Naive B cell (primary cell): ENCODE data around the gene SHB. TPM values are rescaled to one million over a fixed set of nuclear protein-coding genes. Genes with fewer than 3 reads are reported as not detected.

ENCODE experiments used
- ATAC-seq, 2 donors: fragments of 150-1000 bp; cut with Tn5 transposase; 2 replicates each; pipeline ENCODE4 v1.10.0; 2021; ENCODE audit warnings: low read depth in 2 of 2, mild to moderate bottlenecking in 2 of 2, moderate library complexity in 2 of 2
- DNase-seq: peaks from one replicate; pipeline ENCODE4 v3.0.0; 2022
- H3K27ac Mint-ChIP-seq, 6 donors: one replicate each; pipeline ENCODE4 v1.8.0; 2020 to 2022; ENCODE audit warnings: mild to moderate bottlenecking in 6 of 6, mixed read lengths in 6 of 6, moderate library complexity in 5 of 6, inconsistent platforms in 2 of 6
- H3K27me3 Mint-ChIP-seq, 3 donors: one replicate each; pipeline ENCODE4 v1.8.0; 2021 to 2022; ENCODE audit warnings: mixed read lengths in 3 of 3, mild to moderate bottlenecking in 1 of 3
- H3K36me3 Mint-ChIP-seq, 2 donors: one replicate each; pipeline ENCODE4 v1.8.0; 2020 to 2022; ENCODE audit warnings: mixed read lengths in 2 of 2, inconsistent platforms in 1 of 2, mild to moderate bottlenecking in 1 of 2
- H3K4me1 Mint-ChIP-seq, 3 donors: one replicate each; pipeline ENCODE4 v1.8.0; 2020 to 2022; ENCODE audit warnings: mixed read lengths in 3 of 3, inconsistent platforms in 1 of 3, mild to moderate bottlenecking in 1 of 3, moderate library complexity in 1 of 3
- H3K4me3 Mint-ChIP-seq, 8 donors: one replicate each; pipeline ENCODE4 v1.8.0; 2020 to 2022; ENCODE audit warnings: mild to moderate bottlenecking in 8 of 8, mixed read lengths in 8 of 8, moderate library complexity in 8 of 8, inconsistent platforms in 2 of 8
- H3K9me3 Mint-ChIP-seq, 7 donors: one replicate each; pipeline ENCODE4 v1.8.0; 2020 to 2022; ENCODE audit warnings: mixed read lengths in 7 of 7, mild to moderate bottlenecking in 5 of 7, inconsistent platforms in 2 of 7, moderate library complexity in 1 of 7
- polyA plus RNA-seq, 6 donors: library from polyadenylated mRNA; unstranded; fragments of 300-500 nt; fragmentation: Illumina TruSeq; gene quantifications; one replicate each; pipeline ENCODE4 v1.2.3, GENCODE V29; 2021; ENCODE audit warnings: low read depth in 6 of 6

SHB gene
- polyA plus RNA-seq, 6 donors from 2014 or later: 0.17 to 0.55 (median 0.27) TPM

DNA sequence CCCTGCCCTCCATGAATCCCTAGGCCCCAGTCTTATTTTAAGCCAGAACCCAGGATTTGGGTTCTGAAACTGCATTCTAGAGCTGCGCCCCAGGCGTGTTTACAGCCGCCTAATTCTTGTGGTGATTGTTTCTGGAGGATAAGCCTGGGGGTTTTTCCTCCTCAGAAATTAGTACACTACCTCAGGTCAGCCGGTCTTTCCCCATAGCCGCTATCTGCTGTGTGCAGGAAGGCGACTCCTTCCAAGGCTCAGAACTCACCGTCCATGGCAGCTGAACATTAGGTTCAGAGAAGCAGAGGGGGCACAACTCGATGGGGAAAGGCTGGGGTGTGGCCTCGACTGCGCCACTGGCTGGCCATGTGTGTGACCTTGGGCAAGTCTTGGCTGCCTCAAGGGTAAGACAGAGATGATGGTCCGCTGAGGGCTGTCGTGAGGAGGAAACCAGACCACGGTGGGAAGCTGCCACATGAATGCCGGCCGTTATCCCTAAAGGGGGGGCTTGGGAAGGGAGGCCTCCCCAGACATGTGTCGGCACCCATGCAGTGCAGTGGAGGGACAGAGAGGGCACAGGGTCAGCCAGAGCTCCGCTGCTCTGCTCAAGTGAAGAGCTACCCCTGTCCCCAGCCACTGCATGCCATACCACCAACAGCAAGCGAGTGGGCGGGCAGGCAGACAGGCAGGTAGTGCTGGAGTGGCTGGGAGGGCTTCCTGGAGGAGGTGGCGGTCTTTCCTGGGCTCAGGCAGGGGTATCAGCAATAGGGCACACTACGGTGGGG lies 28.9 kb downstream of the SHB start:
- peaks cover 0 to 43% (median 28%) of the 10 kb centered on the region in 3 donors for H3K27me3 Mint-ChIP-seq
- no peaks in the 10 kb centered on the region for H3K36me3 Mint-ChIP-seq
- no peak for DNase-seq
- no peak for ATAC-seq
- H3K4me3 Mint-ChIP-seq: peak overlapping the region in 1 of 8 donors; percentile 30
- no peak overlapping the region for H3K27ac Mint-ChIP-seq
- no peaks in the 10 kb centered on the region for H3K9me3 Mint-ChIP-seq
- H3K4me1 Mint-ChIP-seq: peaks cover 0 to 16% (median 12%) of the 10 kb centered on the region in 3 donors

DNA sequence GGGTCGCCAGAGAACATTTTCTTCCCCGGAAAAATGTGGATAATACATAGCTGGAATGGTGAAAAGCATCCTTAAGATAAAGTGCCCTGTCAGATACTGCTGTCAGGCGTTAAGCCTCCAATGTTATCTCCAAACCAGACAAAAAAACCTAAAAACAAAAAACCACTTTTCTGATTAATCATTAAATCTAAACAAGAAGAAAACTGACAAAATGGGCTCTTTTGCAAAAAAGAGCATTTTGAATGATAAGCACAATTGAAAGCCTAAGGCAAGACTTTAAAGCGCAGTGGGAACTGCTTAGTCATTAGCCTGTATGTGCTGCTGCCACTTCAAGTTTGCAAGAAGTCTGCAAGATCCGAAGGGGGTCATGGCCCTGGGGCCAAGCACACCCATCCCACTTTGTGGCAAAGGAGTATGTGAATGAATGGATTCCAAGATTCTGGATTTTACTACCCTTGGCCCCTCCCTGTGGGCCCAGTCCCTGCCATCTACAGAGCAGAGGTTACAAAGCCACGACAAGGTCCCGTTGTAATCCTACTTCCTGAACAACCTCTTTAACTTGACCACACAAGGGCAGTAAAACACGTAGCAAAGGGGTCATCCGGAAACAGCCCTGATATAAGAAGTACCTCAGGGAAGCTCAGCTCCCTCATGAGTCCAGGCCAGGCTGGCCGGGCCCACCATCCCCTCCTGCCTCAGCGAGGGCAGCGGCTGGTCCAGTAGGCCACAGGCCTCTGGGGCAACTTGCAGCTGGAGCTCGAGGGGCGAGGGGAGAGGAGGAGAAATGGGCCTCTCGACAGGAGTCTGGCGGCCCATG lies 29.7 kb downstream of the SHB start:
- Mint-ChIP-seq H3K36me3 (no peaks in the 10 kb centered on the region), H3K9me3 (no peaks in the 10 kb centered on the region), H3K4me3 (no peak overlapping the region), H3K4me1 (peaks cover 0 to 16% (median 12%) of the 10 kb centered on the region in 3 donors), H3K27ac (peak overlapping the region in 1 of 6 donors; percentile 8), H3K27me3 (peaks cover 0 to 41% (median 23%) of the 10 kb centered on the region in 3 donors)
- DNase-seq: no peak
- no peak for ATAC-seq

DNA sequence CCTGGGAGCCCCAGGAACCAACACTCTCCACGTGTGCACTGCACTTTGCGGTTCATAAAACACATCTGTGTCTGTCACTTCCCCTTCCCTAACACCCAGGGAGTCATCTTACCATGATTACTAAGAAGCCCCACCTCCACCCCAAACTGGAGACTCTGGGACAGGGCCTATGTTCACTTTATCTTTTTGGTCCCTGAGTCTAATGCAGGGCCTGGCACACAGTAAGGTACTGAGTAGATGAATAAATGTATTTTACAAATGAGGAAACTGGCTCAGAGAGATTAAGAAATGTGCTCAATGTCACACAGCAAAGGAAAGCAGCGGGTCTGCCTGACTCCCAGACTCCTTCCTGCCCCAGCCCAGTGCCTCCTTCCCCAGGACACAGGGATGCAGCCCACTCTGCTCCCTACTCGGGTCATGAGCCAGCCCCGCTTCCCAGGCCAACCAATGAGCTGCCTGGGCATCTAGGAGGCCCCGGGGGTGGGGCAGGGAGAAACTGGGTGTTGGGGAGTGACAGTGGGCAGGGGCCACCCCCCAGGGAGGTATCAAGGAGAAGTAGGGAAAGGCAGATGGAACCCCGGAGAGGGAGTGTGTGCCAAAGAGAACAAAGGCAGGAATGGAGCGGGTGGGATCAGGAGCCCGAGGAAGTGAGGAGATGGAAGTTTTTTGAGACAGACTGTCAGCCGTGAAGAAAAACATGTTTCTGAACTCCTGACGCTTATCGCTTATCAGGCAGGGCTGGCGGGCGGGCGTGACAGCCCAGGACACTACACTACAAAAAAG lies 30.5 kb downstream of the SHB start:
- Mint-ChIP-seq H3K4me1 (peaks cover 0 to 16% (median 12%) of the 10 kb centered on the region in 3 donors), H3K27me3 (peaks cover 0 to 39% (median 22%) of the 10 kb centered on the region in 3 donors), H3K36me3 (no peaks in the 10 kb centered on the region), H3K27ac (peak overlapping the region in 1 of 6 donors; percentile 76), H3K9me3 (no peaks in the 10 kb centered on the region), H3K4me3 (peak overlapping the region in 1 of 8 donors; percentile 41)
- ATAC-seq (peak; percentile 48 to 71), DNase-seq (no peak)

DNA sequence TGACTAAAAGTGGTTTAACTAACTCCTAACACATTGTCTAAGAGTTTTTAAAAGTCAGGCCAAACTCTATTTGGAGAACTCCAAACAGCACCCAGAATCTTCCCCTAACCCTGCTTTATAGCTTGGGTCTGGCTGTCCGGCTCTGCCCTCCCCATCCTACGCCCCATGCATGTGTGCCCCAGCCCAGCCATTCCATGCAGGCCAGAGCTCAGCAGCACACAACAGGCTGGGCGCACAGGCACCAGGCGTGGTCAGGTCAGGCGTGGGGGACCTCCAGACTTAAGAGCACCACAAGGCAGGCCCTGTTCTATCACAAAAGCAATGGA lies 31.1 kb downstream of the SHB start:
- ATAC-seq (no peak), DNase-seq (no peak)
- Mint-ChIP-seq H3K27ac (peak overlapping the region in 1 of 6 donors; percentile 32), H3K4me1 (peaks cover 0 to 16% (median 12%) of the 10 kb centered on the region in 3 donors), H3K27me3 (peaks cover 0 to 35% (median 17%) of the 10 kb centered on the region in 3 donors), H3K36me3 (no peaks in the 10 kb centered on the region), H3K9me3 (no peaks in the 10 kb centered on the region), H3K4me3 (peak overlapping the region in 1 of 8 donors; percentile 41)

DNA sequence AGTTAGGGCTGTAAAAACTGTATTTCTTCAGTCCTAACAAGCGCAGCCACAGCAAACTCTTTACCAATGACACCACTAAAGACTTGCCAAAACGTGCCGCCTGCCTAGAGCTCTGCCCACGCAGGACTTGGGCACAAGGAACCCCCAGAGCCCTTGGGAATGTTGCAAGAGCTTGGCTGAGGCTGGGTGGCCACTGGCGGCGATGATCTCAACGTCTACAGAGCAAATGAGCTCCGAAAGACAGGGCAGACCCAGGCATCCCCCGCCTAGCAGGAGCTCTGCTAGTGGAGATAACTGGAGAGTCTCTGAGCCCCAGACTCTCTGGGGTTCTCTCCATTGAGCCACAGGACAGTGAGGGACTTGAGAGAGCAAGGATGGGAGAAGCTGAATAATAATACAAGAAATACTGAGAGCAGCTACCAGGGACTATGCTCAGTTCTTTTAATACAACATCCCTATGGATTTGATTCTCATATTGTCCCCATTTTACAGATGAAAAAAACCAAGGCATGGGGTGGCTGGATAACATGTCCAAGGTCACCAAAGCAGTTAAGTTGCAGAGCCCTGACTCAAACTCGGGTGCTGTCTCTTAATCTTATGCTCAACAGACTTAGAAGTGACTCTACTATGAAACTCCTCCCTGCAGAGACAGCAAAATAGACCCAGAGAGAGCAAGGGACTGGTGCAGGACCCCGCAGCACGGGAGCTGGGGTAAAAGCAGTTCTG lies 32.5 kb downstream of the SHB start:
- H3K9me3 Mint-ChIP-seq: no peaks in the 10 kb centered on the region
- DNase-seq (no peak), ATAC-seq (no peak)
- peaks cover 0 to 30% (median 13%) of the 10 kb centered on the region in 3 donors for H3K27me3 Mint-ChIP-seq
- H3K27ac Mint-ChIP-seq: no peak overlapping the region
- no peak overlapping the region for H3K4me3 Mint-ChIP-seq
- peaks cover 0 to 16% (median 14%) of the 10 kb centered on the region in 3 donors for H3K4me1 Mint-ChIP-seq
- no peaks in the 10 kb centered on the region for H3K36me3 Mint-ChIP-seq

DNA sequence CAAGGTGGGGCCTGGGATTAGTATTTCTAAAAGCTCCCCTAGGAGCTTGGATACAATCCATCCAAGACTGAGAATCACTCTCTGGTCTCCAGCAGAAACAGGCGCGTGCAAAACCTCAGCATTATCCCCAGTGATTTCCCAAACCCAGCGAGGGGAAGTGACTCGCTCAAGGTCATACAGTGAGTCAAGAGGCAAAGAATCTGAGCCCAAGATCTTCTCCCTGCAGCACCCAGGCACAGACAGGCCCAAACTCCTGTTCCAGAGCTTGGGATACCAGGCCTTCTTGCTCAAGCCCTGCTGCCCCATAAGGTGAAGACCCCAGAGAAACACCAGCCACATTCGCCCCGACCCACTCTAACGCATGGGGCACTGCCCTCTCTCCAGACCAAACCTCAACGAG lies 33.2 kb downstream of the SHB start:
- DNase-seq: no peak
- Mint-ChIP-seq H3K36me3 (no peaks in the 10 kb centered on the region), H3K27me3 (peaks cover 0 to 24% (median 8%) of the 10 kb centered on the region in 3 donors), H3K9me3 (no peaks in the 10 kb centered on the region), H3K4me1 (peaks cover 0 to 16% (median 14%) of the 10 kb centered on the region in 3 donors), H3K27ac (no peak overlapping the region), H3K4me3 (no peak overlapping the region)
- no peak for ATAC-seq

DNA sequence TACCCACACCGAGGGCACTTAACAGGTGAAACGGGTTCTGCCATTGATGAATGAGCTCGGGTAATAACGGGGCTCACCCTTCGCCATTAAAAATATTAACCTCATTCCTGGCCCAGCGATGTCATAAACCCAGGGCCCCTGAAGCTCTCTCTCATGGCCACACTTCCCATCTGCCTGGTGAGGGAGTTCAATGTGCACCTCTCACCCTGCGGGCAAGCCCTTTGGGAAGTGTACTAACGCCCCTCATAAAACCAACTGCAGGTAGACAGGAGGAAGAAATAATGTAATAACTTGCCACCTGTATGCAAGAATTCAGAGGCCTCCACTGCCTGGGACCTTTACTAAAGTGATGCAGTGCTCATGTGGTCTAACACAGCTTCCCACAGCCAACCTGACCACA lies 35.1 kb downstream of the SHB start:
- no peak overlapping the region for H3K27ac Mint-ChIP-seq

DNA sequence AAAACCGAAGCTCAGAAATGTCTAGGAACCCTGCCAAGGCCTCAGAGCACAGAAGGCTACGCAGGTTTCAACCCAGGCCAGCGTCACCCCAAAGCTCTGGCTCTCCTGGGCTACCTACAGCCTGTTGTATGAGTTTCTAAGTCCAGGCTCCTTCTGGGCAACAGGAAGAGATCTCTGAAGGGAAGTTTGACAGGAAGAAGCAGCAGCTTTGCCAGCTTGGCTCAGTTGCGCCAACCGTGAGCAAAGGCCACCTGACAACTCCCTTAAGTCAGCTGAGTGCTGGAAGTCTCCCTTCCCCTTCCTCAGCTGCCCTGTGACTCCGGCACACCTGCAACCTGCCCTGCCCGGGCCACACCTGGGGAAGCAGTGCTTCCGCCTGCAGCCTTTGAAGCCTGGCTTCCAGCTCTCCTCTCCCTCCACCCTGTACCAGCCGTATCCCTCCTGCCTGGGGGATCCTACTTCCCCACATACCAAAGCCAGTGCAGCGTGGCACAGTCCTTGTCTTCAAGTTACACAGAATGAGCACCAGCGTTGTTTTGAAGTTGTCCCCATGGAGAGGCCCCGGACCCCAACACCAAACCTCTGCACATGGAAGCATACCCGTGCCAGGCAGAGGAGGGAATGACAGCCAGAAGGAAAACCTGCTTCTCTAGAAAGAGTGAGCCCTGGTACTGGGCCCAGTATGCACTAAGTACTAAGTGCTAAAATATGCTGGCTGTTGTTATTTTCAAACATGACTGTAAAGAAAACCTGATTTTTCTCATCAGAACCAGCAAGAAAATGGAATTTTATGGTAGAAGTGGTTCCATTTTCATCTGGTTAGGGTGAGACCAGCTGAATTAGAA lies 36.5 kb downstream of the SHB start:
- Mint-ChIP-seq H3K9me3 (no peaks in the 10 kb centered on the region), H3K27ac (peak overlapping the region in 1 of 6 donors; percentile 26), H3K36me3 (no peaks in the 10 kb centered on the region), H3K27me3 (peaks cover 0 to 16% (median 0%) of the 10 kb centered on the region in 3 donors), H3K4me3 (peak overlapping the region in 1 of 8 donors; percentile 45), H3K4me1 (peaks cover 10 to 23% (median 14%) of the 10 kb centered on the region in 3 donors)
- ATAC-seq (no peak), DNase-seq (no peak)

More for the DNA sequence above, 35.1 kb downstream of the SHB start:
- no peaks in the 10 kb centered on the region for H3K9me3 Mint-ChIP-seq
- H3K36me3 Mint-ChIP-seq: no peaks in the 10 kb centered on the region
- H3K4me3 Mint-ChIP-seq: no peak overlapping the region
- ATAC-seq (no peak), DNase-seq (no peak)
- H3K27me3 Mint-ChIP-seq: peaks cover 0 to 16% (median 0%) of the 10 kb centered on the region in 3 donors
- peaks cover 10 to 31% (median 27%) of the 10 kb centered on the region in 3 donors for H3K4me1 Mint-ChIP-seq

GRCh38 chr9:38031594-38031993 lies 37.4 kb downstream of the SHB start:
- no peak overlapping the region for H3K4me3 Mint-ChIP-seq
- no peak for DNase-seq
- H3K27me3 Mint-ChIP-seq: peaks cover 0 to 15% (median 0%) of the 10 kb centered on the region in 3 donors
- no peak for ATAC-seq
- no peak overlapping the region for H3K27ac Mint-ChIP-seq
- H3K36me3 Mint-ChIP-seq: no peaks in the 10 kb centered on the region
- H3K4me1 Mint-ChIP-seq: peaks cover 10 to 20% (median 11%) of the 10 kb centered on the region in 3 donors
- no peaks in the 10 kb centered on the region for H3K9me3 Mint-ChIP-seq

- H3K27me3 Mint-ChIP-seq: peaks cover 0 to 8% (median 0%) of the 10 kb centered on the region in 3 donors
- H3K4me3 Mint-ChIP-seq: peak overlapping the region in 2 of 8 donors; percentile 25 to 26
- no peaks in the 10 kb centered on the region for H3K9me3 Mint-ChIP-seq
- no peak overlapping the region for H3K27ac Mint-ChIP-seq
- H3K4me1 Mint-ChIP-seq: peaks cover 10 to 20% (median 11%) of the 10 kb centered on the region in 3 donors
- H3K36me3 Mint-ChIP-seq: no peaks in the 10 kb centered on the region
- ATAC-seq: no peak
- DNase-seq: no peak
These were observed 38.4 kb downstream of the SHB start for GRCh38 chr9:38030658-38031057.

GRCh38 chr9:38029915-38030638 lies 39.0 kb downstream of the SHB start:
- Mint-ChIP-seq H3K4me1 (peaks cover 10 to 20% (median 11%) of the 10 kb centered on the region in 3 donors), H3K27me3 (peaks cover 0 to 6% (median 0%) of the 10 kb centered on the region in 3 donors), H3K27ac (peak overlapping the region in 2 of 6 donors; percentile 63 to 70), H3K4me3 (peak overlapping the region in 2 of 8 donors; percentile 26 to 40), H3K36me3 (no peaks in the 10 kb centered on the region), H3K9me3 (no peaks in the 10 kb centered on the region)
- no peak for DNase-seq
- ATAC-seq: no peak
